Peyer's patch (tissue), 4 donors: ENCODE measurements around the gene PRR5. TPM values are rescaled to one million over a fixed set of nuclear protein-coding genes. Genes with fewer than 3 reads are reported as not detected.

Experiments used
- DNase-seq, 3 donors: peaks; one replicate each; pipeline ENCODE4 v3.0.0-alpha.2; 2017 to 2019
- H3K27ac ChIP-seq, 4 donors: fragments of 200-600 bp; sonication (generic); one replicate each; pipeline ENCODE4 v1.5.1; 2016 to 2019
- H3K27me3 ChIP-seq, 2 donors: fragments of 200-600 bp; sonication (generic); one replicate each; pipeline ENCODE4 v1.5.1; 2019
- H3K36me3 ChIP-seq, 3 donors: fragments of 200-600 bp; sonication (generic); one replicate each; pipeline ENCODE4 v1.5.1; 2016 to 2019
- H3K4me1 ChIP-seq, 4 donors: fragments of 200-600 bp; sonication (generic); one replicate each; pipeline ENCODE4 v1.5.1; 2016 to 2019
- H3K4me3 ChIP-seq, 4 donors: fragments of 200-600 bp; sonication (generic); 1 replicate in 3 of 4; 2 replicates in 1 of 4; pipeline ENCODE4 v1.5.1; 2016 to 2019; ENCODE audit warnings: mild to moderate bottlenecking in 1 of 4
- H3K9me3 ChIP-seq, 4 donors: fragments of 200-600 bp; sonication (generic); one replicate each; pipeline ENCODE4 v1.5.1; 2016 to 2019; ENCODE audit warnings: mild to moderate bottlenecking in 1 of 4
- CTCF ChIP-seq, 6 experiments: fragments of 450-650 bp in 4 of 6; fragments of 200-600 bp in 2 of 6; sonication (generic) in 1 of 6; IDR thresholded peaks; one replicate each; pipeline ENCODE4 v1.5.1; 2017 to 2019; ENCODE audit warnings: antibody characterized with exemption in 6 of 6, mild to moderate bottlenecking in 3 of 6, moderate library complexity in 1 of 6
- POLR2A ChIP-seq, 2 donors: fragments of 450-650 bp; IDR thresholded peaks; one replicate each; pipeline ENCODE4 v1.5.1; 2017; ENCODE audit warnings: antibody characterized with exemption in 2 of 2, mild to moderate bottlenecking in 2 of 2, moderate library complexity in 2 of 2
- total RNA-seq, 4 donors: library from RNA; depleted of rRNA; stranded (reverse); fragments of >200 nt; gene quantifications; one replicate each; pipeline ENCODE4 v1.1.0, GENCODE V29; 2016

The PRR5 gene
- total RNA-seq, 4 donors from 2014 or later, result 20.6 to 84.3 (median 51.0) TPM

GRCh38 chr22:44684506-44685383 lies 17.3 kb upstream of the PRR5 start:
- Histone ChIP-seq H3K27ac (peak overlapping the region in 2 of 4 donors; percentile 28 to 62), H3K4me1 (peaks cover 0 to 16% (median 1%) of the 10 kb centered on the region in 4 donors), H3K4me3 (no peak overlapping the region), H3K36me3 (no peaks in the 10 kb centered on the region), H3K27me3 (no peaks in the 10 kb centered on the region), H3K9me3 (no peaks in the 10 kb centered on the region)
- TF ChIP-seq CTCF (IDR thresholded peaks at IDR 0.05), result peak; percentile 93 to 99 (median 98)
- TF ChIP-seq POLR2A (IDR thresholded peaks at IDR 0.05), result no peak
- DNase-seq, result peak; percentile 72 to 93 (median 87)

- H3K9me3 ChIP-seq, result no peaks in the 10 kb centered on the region
- no peaks in the 10 kb centered on the region for H3K36me3 ChIP-seq
- no peaks in the 10 kb centered on the region for H3K27me3 ChIP-seq
- DNase-seq, result peak; percentile 64 to 85 (median 77)
- TF ChIP-seq POLR2A (IDR thresholded peaks at IDR 0.05) (no peak), CTCF (IDR thresholded peaks at IDR 0.05) (no peak)
- no peak overlapping the region for H3K4me3 ChIP-seq
- peak overlapping the region in 2 of 4 donors; percentile 15 to 62 for H3K27ac ChIP-seq
- H3K4me1 ChIP-seq, result peaks cover 0 to 16% (median 1%) of the 10 kb centered on the region in 4 donors
Measured at GRCh38 chr22:44685384-44686056, 16.5 kb upstream of the PRR5 start.

- Histone ChIP-seq H3K27me3 (no peaks in the 10 kb centered on the region), H3K9me3 (no peaks in the 10 kb centered on the region), H3K36me3 (no peaks in the 10 kb centered on the region), H3K4me1 (peaks cover 0 to 16% (median 1%) of the 10 kb centered on the region in 4 donors), H3K4me3 (no peak overlapping the region), H3K27ac (no peak overlapping the region)
- DNase-seq, result no peak
- no peak for TF ChIP-seq POLR2A (IDR thresholded peaks at IDR 0.05)
- TF ChIP-seq CTCF (IDR thresholded peaks at IDR 0.05), result no peak
Measured at GRCh38 chr22:44686873-44687600, 15.0 kb upstream of the PRR5 start.

GRCh38 chr22:44689173-44689572 lies 12.8 kb upstream of the PRR5 start:
- no peak for DNase-seq
- Histone ChIP-seq H3K4me1 (peaks cover 0 to 15% (median 1%) of the 10 kb centered on the region in 4 donors), H3K36me3 (no peaks in the 10 kb centered on the region), H3K4me3 (no peak overlapping the region), H3K27ac (no peak overlapping the region), H3K27me3 (no peaks in the 10 kb centered on the region), H3K9me3 (no peaks in the 10 kb centered on the region)
- TF ChIP-seq POLR2A (IDR thresholded peaks at IDR 0.05) (no peak), CTCF (IDR thresholded peaks at IDR 0.05) (no peak)

GRCh38 chr22:44689915-44690524 lies 12.0 kb upstream of the PRR5 start:
- no peaks in the 10 kb centered on the region for H3K36me3 ChIP-seq
- no peaks in the 10 kb centered on the region for H3K9me3 ChIP-seq
- H3K27ac ChIP-seq, result no peak overlapping the region
- DNase-seq, result no peak
- H3K4me1 ChIP-seq, result peaks cover 0 to 9% (median 0%) of the 10 kb centered on the region in 4 donors
- TF ChIP-seq POLR2A (IDR thresholded peaks at IDR 0.05) (no peak), CTCF (IDR thresholded peaks at IDR 0.05) (no peak)
- no peaks in the 10 kb centered on the region for H3K27me3 ChIP-seq
- no peak overlapping the region for H3K4me3 ChIP-seq
